GM18499 (cell line): ENCODE results near the gene CTSW.
A peak's percentile ranks its signal among the peaks of the same experiment; 100 is the strongest.

Experiments used
- ATAC-seq: cut with Tn5 transposase; IDR thresholded peaks from one replicate; pipeline ENCODE4 v1.9.1; 2021; ENCODE audit warnings: moderate number of reproducible peaks; ENCODE audit not compliant: insufficient read depth, unreplicated experiment

CTSW gene

DNA sequence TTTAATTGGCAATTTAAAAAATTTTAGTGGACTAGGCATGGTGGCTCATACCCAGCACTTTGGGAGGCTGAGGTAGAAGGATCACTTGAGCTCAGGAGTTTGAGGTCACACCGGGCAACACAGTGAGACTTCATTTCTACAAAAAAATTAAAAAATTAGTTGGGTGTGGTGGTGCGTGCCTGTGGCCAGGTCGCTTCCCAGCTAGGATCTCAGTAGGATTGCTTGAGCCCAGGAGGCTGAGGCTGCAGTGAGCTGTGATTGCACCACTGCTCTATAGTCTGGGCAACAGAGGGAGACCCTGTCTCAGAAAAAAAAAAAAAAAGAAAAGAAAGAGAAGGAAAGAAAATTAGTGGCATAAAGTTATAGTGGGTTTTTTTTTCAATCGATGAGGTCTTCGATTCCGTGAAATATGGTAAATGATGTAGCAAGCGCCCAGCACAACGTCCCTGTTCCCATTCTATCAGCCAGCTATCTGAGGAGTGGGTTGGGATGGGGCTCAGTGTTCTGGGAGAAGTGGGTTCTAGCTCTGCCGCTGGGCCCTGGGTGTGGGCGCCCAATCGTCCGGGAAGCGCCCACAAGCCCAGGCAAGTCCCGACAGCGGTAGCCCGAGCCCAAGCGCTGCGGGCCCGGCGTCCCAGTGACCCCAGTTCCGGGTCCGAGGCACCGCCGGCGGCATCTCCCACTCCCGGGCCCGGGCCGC, 19.2 kb downstream of the CTSW start:
- no peak for ATAC-seq

DNA sequence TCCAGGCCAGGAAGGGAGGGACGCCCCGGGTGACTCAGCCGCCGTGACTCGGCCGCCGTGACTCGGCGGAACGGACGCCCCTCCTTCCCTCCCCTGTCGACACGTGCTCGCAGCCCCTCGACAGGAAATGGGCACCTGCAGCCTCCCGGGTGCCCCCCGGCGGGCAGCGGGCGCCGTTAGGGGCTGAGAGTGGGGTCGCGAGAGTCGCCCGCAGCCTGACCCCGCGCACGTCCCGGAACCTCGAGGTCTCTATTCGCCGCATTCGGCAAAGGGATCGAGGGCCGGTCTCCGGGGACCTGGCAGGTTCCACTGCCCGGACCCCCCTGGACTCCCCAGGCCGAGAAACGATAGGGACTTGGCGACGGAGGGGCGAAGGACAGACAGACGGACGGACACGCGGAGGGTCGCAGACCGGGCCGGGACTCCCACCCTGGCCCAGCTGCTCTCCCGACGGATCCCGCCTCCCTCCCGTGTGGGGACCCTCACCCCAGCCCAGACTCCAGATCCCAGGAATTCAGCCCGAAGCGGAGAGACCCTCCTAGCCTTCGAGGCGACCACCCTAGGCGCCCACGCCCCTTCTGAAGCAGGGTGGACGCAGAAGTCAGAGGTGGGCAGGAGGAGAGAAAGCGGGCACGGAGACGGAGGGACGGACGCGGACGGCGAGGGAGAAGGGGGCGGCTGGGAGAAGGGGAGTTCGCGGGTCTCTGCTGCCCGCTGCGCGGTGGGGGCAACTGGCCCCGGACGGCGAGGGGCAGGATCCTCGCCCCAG, 19.9 kb downstream of the CTSW start:
- no peak for ATAC-seq

DNA sequence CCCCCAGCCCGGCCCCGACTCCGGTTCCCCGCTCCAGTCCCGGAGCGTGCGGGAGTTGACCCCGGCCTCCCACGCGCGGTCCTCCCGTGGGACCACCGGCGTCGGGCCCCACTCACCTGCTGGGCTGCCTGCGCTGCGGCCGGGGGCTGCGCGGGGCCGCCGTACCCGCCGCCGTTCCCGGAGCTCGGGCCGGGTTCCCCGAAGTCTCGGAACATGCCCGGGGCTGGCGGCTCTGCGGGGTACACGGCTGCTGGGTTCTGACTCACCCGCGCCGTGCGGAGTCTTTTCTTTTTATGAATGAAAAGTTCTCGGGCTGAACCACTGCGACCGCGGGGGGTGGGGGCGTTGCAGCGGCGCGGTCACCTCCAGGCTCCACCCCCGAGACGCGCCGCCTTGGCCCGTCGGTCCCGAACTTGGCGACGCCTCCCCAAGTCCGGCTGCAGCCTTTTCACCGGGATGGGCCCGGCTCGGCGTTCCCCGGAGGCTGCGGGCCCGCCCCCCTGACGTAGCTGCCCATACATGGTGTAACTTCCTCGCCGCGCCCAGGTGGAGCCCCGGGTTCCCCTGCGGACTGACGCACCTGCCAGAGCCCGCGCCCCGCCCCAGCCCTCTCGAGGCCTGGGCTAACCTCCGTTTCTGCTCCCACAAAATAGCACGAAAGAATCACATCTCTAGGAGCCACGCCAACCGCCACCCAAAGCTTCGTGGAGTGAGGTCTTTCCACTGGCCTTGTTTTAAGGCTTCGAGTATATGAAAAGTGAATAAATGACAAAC, 20.7 kb downstream of the CTSW start, which contains the start of gene FOSL1:
Gene FOSL1, minus strand, starts transcription at position 264 of the 774 bp plus-strand sequence. Its CDS starts 49 bp downstream, at position 215.
- ATAC-seq: peak; percentile 53

DNA sequence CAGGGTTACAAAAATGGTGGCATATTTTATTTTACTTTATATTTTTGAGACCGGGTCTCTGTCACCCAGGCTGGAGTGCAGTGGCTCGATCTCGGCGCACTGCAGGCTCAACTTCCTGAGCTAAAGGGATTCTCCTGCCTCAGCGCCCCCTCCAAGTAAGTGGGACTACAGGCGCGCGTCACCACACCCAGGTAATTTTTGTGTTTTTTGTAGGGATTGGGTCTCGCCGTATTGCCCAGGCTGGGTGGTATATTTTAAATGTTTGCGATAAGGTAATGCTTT, 21.2 kb downstream of the CTSW start:
- no peak for ATAC-seq

GRCh38 chr11:65903068-65903481, 23.4 kb downstream of the CTSW start:
- ATAC-seq: no peak

DNA sequence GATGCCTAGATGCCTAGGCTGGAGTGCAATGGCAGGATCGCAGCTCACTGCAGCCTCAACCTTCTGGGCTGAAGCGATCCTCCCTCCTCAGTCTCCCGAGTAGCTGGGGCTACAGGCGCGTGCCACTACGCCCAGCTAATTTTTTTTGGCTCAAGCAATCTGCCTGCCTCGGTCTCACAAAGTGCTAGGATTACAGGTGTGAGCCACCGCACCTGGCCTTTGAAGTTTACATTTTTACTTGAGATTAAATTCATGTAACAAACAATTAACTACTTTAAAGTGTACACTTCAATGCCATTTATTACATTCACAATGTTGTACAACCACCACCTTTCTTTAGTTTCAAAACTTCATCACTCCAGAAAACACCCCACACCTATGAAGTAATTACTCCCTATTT, 24.1 kb downstream of the CTSW start:
- no peak for ATAC-seq

DNA sequence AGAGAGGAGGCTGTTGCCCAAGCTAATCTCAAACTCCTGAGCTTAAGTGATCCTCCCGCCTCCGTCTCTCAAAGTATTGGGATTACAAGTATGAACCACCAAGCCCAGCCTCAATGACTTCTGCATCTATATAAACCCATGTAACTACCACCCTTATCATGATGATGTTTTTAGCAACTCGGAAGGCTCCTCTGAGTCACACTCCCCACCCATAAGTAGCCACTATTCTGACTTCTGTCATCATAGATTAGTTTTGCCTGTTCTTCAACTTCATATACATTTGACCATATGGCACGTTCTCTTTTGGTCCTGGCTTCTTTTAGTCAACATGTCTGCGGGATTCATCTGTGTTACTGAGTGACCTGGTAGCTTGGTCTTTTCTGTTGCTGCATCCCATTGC, 27.0 kb downstream of the CTSW start:
- ATAC-seq: no peak

- ATAC-seq: no peak
These were observed 28.2 kb downstream of the CTSW start for GRCh38 chr11:65907878-65908277.

- no peak for ATAC-seq
These were observed 32.3 kb downstream of the CTSW start for GRCh38 chr11:65911682-65912568.

GRCh38 chr11:65912845-65913244, 33.2 kb downstream of the CTSW start:
- no peak for ATAC-seq

- no peak for ATAC-seq
These were observed 35.6 kb downstream of the CTSW start for GRCh38 chr11:65915101-65915820.

DNA sequence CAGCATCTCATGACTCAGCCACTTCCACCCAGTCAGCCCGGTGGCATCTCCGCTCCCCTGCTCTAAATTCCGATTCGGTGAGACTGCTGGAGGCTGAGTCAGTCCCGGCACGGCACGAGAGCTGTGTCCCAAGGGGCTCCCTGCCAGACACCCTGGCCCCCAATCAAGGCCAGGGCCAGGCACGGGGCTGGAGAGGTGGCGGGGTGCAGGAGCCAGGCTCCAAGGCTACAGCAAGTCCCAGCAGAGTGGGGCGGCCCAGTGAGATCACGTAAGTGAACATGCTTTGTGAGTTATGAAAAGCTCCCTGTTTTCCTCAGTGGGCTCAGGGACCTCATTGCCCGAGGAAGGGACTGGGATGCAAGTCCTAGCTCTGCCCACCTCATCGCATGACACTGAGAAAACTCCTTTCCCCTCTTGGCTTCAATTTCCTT, 36.2 kb downstream of the CTSW start:
- no peak for ATAC-seq

GRCh38 chr11:65916391-65916790, 36.8 kb downstream of the CTSW start:
- ATAC-seq: no peak

DNA sequence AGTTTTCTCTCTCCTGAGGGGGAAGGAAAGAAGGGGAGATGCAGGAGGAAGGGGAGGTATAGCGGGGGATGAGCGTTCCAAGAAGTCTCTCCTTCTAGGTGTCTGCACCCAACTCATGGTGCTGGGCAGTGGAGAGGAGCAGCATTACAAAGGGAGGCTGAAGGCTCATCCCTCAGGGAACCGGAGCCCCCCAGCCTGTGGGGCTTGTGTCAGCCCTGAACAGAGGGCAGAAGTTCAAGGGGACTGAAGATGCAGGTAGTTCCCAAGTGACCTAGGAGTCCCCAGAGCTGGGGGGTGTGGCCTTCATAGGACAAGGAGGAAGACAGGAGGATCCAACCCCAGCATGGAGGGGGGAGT, 37.4 kb downstream of the CTSW start:
- no peak for ATAC-seq

DNA sequence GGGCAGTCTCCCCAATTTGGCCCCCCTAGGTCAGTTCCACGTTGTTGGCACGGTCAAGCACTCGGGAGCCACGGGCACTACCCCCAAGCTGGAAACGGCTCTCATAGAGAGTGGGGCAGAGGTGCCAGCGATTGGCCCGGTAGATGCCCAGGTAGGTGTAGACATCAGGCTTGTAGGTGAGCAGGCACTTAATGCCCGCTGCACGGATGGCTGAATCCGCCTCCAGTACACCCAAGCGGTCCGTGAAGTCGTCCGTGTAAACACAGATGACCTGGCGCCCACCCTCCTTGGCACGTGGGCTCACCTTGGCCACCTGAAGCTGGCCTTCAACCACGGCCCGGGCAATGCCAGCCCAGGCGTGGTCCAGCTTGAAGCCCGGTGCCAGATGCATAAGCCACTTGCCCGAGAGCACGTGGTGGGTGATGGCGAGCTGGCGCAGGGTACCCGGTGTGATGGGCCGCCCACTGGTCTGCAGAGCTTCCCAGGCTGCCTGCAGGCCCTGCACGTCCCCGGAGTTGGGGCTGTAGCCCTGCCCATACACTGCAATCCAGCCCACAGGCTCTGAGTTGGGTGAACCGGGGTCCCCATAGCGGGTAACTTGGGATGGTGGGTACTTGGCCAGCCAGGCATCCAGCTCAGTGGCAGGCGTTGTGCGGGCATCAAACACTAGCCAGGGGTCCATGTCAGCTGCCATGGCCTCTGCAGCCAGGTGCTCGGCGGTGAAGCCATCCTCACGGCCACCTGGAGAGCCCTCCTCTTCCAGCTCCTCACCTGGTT, 38.0 kb downstream of the CTSW start:
- no peak for ATAC-seq

DNA sequence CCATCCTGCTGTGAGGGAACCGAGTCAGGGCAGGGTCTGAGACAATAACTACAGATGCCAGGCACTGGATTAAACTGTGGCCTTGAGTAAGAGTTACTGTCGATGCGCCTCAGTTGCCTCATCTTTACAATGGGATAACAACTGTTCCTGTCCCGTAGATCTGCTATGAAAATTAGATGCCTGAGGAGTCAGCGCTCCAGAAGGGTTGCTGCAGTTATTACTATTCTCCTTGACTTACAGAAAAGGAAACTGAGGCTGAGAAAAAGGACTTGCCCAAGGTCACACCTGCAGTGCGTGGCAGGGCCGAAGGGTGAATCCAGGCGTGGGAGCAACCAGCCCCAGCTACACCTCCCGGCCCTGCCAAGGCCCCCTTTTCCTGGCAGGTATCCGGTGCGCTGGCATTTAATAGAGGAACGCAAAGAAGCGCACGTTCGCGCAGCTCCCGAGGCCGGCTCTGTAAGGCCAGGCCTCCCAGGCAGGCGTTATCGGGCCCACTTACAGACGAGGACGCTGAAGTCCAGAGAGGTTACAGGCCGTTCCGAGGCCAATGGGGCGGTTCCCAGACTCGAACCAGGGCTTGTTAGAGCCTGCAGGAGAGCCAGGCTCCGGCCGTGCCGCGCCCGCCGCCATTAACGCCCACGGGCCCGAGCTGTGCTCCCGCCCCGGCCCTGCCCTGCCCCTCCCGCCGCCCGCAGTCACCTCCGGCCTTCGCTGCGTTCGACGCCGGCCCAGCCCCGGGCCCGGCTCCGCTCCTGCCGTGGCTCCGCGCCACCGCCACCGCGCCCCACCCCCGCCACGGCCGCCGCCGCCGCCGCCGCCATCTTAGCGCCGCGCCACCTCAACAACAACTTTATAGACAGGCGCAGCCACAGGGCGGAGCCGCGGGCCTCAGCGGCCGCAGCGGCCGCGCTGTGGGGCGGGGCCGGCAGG, 38.8 kb downstream of the CTSW start, which contains the start of gene C11orf68:
Gene C11orf68, minus strand, starts transcription at position 852 of the 930 bp plus-strand sequence. Its CDS starts 31 bp downstream, at position 821.
- ATAC-seq: no peak

DNA sequence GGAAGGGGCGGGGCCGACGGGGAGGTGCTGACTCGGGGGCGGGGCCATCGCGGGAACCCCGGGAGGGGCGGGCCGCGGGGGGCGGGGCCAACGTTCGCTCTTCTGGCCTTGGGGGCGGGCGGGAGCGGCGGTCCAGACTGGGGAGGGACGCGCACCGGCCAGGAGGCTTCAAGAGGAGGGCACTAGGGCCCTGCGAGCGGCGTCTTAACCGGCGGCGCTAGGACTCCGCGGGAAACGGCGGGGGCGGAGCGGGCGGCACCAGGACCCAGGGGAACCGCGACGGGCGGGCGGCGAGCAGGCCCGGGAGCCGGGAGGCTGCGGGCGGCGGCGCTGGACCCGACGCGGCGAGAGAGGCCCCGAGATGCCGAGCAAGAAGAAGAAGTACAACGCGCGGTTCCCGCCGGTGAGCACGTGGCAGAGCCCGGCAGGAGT, 39.5 kb downstream of the CTSW start, which contains the start of gene DRAP1:
Gene DRAP1, plus strand, starts transcription at position 286 of the 432 bp plus-strand sequence. Its CDS starts 76 bp downstream, at position 362.
- no peak for ATAC-seq
